Measurements from ENCODE around the gene DDX31.

The DDX31 gene

DNA sequence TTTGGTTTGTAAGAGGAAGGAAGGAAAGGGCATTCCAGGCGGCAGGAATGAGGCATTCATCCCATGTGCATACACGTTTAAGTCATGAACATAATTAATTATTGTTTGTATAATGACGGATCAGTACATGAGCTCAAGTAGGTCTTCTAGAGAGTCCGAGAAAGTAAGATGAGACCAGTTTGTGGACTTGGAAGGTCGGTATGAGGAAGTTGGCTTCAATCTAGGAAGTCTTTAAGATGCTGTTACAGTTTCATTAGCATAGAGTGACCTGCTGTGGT is 2.6 kb upstream of the DDX31 start:
- DNase-seq, result no peak

DNA sequence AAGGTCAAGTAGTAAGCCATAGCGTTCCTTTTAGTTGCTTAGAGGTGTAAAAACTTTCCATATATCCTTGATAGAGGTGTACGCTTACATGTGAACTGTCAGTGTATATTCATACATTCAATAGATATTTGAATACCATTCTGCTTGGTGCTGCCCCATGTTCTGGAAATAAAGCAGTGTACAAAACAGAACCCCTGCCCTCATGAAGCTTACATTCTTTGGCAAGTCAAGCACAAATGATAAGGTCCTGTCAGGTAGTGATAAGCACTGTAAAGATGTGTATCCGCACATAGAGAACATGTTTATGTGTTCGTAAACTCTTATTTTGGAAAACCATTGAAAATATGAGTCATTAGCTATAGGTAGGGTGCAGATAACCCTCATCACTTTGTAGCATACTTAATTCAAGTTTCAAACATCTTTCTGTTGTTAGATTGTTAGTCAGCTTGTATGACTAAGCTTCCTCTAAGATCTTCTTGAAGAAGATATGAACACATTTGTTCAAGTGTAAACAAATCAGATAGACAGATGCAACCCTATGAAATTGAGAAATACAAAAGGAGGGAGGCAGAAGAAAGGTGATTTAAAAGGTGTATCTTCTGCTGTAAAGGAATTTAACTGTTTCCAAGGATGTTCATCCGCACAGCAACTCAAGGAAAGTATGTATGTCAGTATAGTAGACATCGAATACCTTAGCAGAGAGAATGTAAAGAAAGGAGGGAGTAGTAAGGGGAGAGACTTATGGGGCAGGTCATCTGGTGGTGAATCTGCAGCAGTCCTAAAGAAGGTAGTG is 2.0 kb upstream of the DDX31 start:
- DNase-seq, result no peak

DNA sequence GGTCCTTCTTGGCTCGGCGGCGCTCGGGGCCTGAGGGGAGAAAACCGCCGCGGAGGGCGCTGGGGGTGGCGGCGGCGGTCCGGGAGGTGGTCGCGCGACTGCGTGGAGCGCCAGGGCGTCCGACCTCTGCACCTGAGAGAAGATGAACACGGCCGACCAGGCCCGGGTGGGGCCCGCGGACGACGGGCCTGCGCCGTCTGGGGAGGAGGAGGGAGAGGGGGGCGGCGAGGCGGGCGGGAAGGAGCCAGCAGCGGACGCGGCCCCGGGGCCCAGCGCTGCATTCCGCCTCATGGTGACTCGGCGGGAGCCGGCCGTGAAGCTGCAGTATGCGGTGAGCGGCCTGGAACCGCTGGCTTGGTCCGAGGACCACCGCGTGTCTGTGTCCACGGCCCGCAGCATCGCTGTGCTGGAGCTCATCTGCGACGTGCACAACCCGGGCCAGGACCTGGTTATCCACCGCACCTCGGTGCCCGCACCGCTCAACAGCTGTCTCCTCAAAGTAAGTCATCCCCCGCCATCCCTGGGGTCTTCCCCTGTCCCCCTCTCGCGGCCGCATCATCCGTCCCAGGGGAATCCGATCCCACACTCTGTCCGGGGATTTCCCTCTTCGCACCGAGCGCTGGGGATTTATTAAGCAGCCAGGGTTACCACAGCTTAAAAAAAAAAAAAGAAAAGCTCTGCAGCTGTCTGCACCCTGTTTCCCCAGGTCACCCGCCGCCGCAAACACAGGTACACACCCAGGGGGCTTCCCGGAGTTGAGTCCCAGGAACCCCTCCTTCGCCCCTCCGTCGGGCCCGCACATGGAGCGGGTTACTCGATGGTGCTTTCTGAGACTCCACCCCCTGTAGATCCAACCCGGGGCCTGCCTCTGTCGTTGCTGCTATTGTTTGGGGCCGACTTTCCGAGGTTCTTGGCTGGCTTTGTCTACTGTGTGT is 941 bp upstream of the DDX31 start, which contains the start of gene GTF3C4:
GTF3C4 (plus strand) TSS at position 8 of the 935 bp plus-strand sequence; CDS start at position 143, 135 bp downstream.
- DNase-seq, result no peak

DNA sequence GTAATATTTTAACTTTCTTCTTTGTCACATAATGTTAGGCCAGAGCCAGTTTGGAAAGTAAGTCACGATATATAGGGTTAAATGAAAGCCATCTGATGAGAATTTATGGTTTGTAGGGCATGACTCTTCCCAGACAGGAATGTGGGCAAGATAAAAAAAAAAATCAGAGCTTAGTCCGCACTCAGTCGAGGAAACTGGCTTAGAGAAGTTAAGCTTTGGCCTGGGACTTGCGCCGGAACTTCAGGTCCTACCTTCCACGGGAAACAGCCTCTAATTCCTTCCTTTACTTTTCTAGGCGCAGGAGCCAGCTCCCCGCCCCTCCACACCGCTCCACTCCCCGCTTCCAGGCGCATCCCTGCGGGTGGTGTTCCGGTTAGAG is 475 bp downstream of the DDX31 start:
- no peak for DNase-seq

DNA sequence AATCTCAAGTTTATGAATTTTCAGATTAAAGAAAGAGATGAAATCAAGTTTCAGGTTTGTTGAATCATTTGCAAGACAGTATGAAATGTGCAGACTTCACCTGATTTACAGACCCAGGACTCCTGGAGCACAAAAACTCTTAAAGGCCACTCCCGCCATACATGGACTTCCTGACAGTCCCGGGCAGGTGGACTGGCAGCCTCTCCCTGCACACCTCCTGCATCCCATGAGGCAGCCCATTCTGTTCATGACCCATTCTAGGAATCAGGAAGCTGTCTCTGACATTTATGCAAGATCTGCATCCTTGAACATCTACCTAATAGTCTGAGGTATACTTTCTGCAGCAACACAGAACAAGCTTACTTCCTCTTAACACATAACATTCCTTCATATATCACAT is 5.9 kb downstream of the DDX31 start:
- no peak for DNase-seq

DNA sequence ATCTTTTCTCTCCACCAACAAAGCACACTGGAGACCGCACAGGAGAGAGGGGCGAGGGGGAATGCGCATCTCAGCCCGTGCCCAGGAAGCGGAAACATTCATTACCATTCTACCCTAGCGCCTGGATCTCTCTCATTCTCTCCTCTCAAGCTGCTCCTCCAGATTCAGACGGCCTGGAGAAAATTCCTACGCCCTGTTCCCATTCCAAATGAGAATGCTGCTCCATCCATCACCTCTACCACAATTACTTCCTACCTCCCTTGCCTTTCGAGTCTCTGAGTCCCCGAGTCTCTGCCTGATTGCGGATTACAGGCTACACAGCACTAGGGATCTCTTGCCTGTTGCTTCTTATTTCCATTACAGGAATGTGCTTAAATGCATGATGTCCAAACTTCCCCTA is 6.7 kb downstream of the DDX31 start:
- DNase-seq, result no peak

DNA sequence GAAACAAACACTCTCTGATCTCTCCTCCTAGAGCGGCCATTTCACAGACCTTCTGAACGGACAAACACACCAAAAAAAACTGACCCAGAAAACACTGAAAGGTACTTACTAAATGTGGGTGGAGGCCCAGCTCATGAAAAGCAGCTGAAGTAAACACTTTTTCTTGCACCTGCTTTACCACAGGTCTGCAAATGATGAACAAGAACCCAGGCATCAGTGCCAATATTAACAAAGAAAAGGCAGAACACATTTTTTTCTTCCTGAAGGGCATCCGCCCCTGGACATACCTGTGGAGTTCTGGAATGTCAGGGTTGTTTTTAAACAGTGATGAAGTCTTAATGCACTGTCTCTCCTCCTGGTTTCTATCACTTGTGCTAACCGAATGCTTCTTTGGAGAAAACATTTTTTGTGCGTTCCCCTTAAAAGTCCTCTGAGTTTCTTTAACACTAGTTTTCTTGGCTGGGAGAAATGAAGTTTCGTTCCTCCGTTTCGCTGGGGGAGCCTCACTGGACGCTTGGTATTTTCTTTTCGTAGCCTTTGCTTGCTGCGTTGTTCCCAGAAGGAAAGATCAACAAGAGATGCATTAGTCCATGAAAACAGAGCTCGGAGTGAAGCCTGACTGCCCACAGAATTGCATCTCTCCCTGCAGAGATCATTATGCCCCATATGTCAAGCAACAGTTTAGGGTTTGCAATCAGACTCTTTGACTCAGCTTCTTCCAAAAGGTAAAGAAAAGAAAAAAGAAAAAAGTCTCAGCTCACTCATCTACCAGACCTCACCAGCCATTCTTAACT is 7.4 kb downstream of the DDX31 start:
- no peak for DNase-seq

DNA sequence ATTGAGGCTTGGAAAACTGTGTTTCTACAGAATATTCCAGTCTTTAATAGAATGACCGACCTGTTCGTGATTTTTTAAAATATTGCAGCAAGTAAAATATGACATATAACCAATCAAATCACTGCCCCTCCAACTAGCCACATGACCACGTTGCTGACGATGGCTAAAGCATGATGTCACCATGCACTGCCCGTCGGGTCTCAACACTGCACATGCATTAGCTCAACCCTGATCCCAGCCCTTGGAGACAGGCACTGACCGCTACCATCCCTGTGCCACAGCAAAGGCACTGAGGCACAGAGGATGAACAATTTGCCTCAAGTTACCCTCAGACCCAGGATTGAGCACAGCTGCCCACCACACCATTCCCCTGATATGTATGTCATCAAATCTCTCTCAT is 13.5 kb downstream of the DDX31 start:
- no peak for DNase-seq

DNA sequence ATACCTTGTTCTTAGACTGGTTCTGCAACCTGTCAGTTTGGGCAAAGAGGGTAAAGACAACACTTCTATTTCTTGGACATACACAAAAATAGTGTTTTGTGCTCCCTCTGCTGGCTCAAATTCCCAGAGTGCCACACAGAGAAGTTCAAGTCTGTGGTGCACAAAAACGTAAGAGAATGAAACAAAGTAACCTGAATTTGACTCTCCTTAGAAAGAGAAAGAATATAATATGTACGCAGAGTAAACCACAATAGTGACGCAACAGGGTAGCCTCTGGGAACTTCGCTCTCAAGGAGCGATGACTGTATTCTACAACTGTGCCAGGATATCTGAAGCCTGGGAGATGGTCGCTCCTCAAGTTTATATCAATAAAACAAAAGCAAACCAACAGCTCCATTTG is 18.5 kb downstream of the DDX31 start:
- DNase-seq, result peak; percentile 23

DNA sequence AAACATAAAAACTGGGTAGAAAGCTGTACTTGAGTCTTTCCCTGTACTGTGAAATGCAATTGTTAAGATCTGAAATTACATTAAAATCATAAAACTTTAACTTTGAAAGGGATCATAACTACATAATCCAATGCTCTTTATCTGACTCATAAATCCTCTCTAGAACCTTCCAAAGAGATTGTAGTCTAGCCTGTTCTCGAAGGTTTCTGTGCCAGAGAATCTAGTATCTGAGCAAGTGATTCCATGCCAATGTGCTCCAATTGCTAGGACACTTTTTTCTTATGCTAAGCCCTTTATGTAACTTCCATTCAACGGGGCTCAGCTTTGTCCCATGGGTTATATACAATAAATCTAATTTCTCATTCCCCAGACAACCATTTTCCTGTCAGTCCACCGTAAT is 21.1 kb downstream of the DDX31 start:
- no peak for DNase-seq

DNA sequence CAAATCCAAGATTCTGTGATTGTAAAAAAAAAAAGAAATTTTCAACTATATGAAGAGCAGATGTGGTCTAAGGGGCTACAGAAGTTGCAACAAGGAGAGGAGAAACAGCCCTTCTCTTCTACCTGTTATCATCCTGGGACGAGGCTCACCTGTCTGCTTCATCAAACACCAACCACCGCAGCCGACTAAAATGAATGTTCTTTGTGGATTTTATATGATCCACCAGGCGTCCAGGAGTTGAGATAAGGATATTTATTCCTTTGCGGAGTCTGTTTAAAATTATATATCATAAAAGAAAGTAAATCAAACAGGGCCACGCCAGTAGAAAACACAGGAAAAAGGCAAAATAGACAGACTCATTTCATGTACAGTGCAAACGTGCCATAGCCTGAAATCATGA is 21.5 kb downstream of the DDX31 start:
- no peak for DNase-seq

DNA sequence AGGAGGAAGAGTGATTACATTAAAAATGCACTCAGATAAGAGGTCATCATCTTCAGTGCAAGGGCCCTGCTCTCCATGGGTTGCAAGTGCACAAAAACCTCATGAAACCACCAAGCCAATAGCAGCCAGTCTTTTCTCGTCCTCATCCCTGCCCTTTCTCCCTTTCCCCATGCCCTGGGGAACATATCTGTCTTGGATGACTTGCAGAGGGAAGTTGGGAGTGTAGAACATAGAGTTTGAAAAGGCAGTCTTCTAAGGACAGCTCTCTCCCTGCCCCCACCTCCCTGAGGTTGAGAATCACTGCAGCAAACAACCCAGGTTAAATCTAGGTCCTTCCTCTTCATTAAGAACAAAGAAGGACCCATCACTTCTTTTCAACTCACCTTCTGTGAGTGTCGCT is 22.0 kb downstream of the DDX31 start:
- DNase-seq, result no peak

DNA sequence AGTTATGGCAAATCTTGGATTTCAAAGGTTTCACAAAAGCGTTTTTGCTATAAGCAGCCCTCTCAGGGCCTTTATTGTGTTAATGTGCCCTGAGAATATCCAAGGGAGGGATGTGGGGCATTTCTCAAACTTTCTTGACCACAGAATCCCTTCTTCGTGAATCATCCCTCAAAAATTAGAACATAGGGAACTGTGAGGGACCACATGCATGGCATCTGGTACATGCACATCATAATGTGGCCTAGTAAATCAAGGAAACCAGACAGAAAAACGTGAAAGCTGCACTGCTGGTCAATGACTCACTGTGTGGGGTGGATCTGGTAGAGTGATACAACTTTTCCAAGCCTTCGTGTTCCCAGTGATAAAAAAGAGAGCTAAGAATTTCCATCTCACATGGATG is 22.4 kb downstream of the DDX31 start:
- DNase-seq, result no peak

DNA sequence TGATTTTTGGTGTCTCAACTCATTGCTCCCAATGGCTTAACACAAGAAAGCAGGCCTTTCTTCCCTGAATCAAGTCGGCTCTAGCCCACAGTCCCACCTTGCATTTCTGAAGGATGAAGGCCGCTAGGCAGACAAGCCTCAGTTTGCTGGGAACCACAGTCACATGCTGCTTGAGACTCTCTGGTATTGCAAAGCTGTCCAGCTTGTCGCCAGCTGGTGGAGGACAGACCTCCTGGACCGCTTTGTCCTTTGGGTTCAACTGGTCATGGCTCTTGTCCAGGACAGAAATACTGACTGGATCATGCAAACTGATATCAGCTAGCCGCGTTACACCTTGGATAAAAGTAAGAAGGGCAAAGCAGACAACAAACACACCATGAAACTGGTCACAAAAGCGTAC is 23.1 kb downstream of the DDX31 start:
- no peak for DNase-seq

DNA sequence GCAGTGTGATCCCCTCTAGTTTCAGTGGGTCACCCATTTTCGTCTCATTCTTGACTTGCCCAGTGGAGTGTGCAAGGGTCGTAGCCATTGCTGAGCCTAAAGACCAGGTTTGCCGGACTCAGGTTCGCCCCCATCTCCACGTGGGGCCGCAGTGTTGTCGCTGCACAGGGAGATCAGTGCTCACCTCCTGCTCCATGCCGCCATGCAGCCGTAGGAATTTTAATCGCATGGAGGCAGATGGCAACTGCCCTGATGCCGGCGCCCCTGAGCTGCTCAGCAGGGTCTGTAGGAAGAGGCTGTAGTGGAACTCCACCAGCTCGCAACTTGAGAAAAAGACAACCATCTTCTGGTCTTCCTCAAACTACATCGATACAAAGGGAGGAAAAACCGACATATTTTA is 24.1 kb downstream of the DDX31 start:
- DNase-seq, result no peak

DNA sequence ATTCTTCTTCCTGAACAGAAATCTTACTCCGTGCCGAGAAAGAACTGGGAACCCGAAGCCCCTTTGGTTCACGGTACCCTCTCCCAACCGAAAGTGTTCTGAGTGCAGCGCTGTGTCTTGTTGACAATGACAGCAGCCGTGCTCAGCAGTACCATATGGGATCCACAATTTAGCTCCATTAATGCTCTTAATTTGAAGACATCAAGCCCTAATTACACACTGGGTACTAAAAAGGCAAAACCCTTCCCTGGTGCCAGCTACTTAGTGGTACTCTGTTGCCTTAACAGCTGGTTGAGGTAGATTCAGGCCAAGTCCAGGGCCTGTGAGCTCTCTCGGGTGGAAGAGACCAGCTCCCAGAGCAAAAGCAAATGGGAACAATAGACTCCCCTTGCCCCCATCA is 24.5 kb downstream of the DDX31 start:
- DNase-seq, result peak; percentile 87

DNA sequence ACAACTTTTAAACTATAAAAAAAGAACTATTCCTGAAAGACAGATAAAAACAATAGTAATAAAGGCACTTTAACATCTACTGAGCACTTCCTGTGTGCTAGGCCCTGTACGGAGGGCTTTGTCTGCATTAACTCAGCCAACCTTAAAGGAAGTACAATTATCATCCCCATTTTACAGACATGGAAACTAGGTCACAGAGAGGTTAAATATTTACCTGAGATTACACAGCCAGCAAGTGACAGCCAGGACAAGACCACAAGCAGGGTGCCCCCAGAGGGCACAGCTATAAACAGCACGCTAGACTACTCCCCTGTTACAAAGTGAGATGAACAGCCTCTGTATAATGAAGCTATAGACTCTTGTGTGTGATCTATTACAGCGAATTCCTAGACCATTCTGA is 25.5 kb downstream of the DDX31 start:
- peak; percentile 53 for DNase-seq

DNA sequence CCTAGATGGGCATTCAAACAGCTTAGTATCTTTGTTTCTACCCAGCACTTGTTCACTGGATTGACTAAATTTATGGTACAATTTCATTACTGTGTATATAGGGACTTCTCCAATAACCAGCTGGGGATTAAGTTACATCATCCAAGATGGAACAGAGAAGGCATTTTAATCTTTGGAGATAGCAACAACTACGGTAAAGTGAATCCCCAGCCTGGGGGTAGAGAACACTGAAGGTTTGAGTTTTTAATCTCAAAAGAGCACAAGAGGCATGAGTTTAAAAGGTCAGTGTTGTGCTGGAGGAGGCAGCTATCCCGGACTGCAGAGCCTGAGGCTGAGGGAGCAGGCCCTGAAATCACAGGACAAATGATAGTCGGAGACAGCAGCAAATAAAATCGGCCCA is 28.6 kb downstream of the DDX31 start:
- DNase-seq, result no peak

DNA sequence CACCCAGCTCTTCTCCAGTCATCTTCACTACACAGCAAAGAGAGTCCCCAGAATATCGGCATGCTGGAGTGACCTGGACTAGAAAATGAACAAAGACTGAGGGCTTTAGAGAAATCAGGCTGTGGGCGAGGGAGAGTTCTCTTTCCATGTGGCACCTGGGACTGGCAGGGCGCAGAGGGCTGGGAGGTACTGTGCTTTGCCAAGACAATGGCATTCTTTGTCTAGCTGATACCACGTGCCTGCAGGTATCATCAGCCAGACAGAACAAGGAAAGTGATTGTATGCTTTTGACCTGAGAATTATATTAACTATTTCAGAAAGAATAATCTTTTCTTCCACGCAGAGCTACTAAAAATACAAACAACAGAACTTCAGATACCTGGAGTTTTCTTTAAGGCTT is 30.5 kb downstream of the DDX31 start:
- no peak for DNase-seq

DNA sequence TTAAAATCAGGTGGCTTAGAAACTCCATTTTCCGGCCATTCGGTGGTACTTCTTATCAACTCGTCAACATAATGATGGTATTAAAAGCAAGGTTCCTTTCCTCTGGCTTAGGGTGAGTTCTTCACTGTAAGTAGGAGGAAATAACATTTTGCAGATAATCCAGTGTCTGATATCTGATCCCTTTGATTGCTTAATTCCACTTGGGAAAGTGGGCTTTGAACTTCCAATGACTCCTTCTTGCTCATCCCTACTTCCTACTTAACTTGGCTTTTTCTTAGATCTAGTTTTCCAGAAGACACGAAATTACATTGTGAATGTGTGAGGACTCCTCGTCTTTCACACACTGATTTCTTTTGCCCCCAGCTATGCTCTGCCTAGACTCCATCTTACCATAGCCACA is 31.5 kb downstream of the DDX31 start:
- no peak for DNase-seq

DNA sequence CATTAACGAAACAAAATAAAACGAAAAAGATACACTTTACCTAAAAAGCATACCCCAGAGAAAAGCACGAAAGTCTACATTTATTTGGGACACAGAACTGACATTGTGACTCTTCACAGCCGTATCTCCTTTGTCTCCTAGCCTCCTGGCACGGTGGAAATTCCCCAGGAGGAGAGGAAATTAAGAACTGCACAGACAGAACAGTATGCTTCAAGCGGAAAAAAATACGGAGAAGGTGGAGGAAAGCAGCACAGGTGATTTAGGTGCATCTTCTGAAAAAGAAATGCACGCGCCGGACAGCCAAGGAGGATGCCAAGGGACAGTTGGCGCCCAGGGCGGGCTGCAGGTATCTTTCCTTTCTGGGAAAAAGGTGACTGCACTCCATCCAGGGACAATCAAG is 32.0 kb downstream of the DDX31 start:
- DNase-seq, result no peak

DNA sequence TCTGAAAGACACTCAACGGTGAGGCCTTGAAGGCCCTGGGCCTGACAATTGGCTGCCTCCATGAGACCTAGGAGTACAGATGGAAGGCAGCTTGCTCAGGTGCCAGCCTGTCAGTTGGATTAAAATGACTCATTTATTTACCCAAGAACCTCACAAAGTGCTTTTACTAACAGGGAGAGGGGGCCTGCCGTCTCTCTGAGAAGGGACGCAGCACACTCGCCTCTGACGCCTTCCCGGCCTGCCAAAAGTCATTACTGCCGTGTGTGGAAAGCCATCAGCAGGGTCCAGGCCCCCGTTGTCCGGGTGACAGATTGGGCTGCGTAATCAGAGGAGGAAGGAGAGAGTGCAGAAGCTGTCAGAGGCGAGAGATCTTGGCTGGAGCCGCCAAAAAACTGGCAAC is 32.4 kb downstream of the DDX31 start:
- peak; percentile 91 for DNase-seq

DNA sequence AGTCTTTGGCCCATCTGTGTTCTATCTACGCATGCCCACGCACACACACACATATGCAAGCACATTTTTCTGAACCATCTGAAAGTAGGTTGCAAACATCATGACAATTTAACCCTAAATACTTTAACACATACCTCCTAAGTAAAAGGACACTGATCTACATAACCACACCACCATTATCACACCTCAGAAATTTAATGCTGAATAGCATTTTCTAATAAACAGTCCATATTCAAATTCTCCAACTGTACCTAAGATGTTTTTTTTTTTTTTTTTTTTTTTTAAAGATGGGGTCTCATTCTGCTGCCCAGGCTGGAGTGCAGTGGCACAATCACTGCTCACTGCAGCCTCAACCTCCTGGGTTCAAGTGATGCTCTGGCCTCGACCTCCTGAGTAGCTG is 35.5 kb downstream of the DDX31 start:
- DNase-seq, result no peak

Data from NCI-H1694 (cell line).